ENCODE results near the gene TGM1. TPM values are rescaled to one million over a fixed set of nuclear protein-coding genes. Genes with fewer than 3 reads are reported as not detected.

The TGM1 gene
- total RNA-seq, 2 experiments from 2014 or later: 13.5 to 13.8 TPM

- CTCF ChIA-PET: interaction anchor here (0.9 to 5.4 kb wide), 9 partner anchors 8 to 142 kb away, joined by 3 to 49 read pairs (median 12); partner anchors contain the start of genes CIDEB, LTB4R, LTB4R2 and RABGGTA
- Mint-ChIP-seq H3K27ac (peak overlapping the region; percentile 75), H3K4me3 (no peak overlapping the region), H3K4me1 (ENCODE audit: low read depth) (peaks cover 25% of the 10 kb centered on the region), H3K27me3 (ENCODE audit: low read depth) (no peaks in the 10 kb centered on the region), H3K9me3 (no peaks in the 10 kb centered on the region), H3K36me3 (ENCODE audit: low read depth) (peaks cover 19% of the 10 kb centered on the region)
- DNase-seq: peak; percentile 93
- intact Hi-C loops (cut with micrococcal nuclease): loop anchor here (1.0 to 2.0 kb wide), 4 partner anchors 10 to 175 kb away; partner anchors contain the start of genes DCAF11, NRL and TINF2
Observed at GRCh38 chr14:24289649-24290280, 26.8 kb upstream of the TGM1 start.

GRCh38 chr14:24286996-24287395, 24.0 kb upstream of the TGM1 start:
- Mint-ChIP-seq H3K9me3 (no peaks in the 10 kb centered on the region), H3K27ac (no peak overlapping the region), H3K4me3 (no peak overlapping the region), H3K36me3 (ENCODE audit: low read depth) (peaks cover 16% of the 10 kb centered on the region), H3K27me3 (ENCODE audit: low read depth) (no peaks in the 10 kb centered on the region), H3K4me1 (ENCODE audit: low read depth) (peaks cover 25% of the 10 kb centered on the region)
- no peak for DNase-seq
- intact Hi-C loops (cut with micrococcal nuclease): no loop called here
- CTCF ChIA-PET: interaction anchor here (0.7 to 1.5 kb wide), 4 partner anchors 10 to 22 kb away, joined by 3 to 4 read pairs (median 4); no protein-coding TSS in a partner anchor

- CTCF ChIA-PET: interaction anchor here (1.4 kb wide), 1 partner anchor 12 kb away, joined by 6 read pairs; no protein-coding TSS in a partner anchor
- DNase-seq: no peak
- no peaks in the 10 kb centered on the region for H3K27me3 Mint-ChIP-seq (ENCODE audit: low read depth)
- no peak overlapping the region for H3K27ac Mint-ChIP-seq
- H3K4me1 Mint-ChIP-seq (ENCODE audit: low read depth): peaks cover 25% of the 10 kb centered on the region
- intact Hi-C loops (cut with micrococcal nuclease): no loop called here
- no peaks in the 10 kb centered on the region for H3K9me3 Mint-ChIP-seq
- H3K4me3 Mint-ChIP-seq: no peak overlapping the region
- H3K36me3 Mint-ChIP-seq (ENCODE audit: low read depth): peaks cover 6% of the 10 kb centered on the region
Observed at GRCh38 chr14:24285351-24285750, 22.4 kb upstream of the TGM1 start.

GRCh38 chr14:24284501-24285035, 21.6 kb upstream of the TGM1 start:
- no peak overlapping the region for H3K4me3 Mint-ChIP-seq
- H3K36me3 Mint-ChIP-seq (ENCODE audit: low read depth): peaks cover 1% of the 10 kb centered on the region
- intact Hi-C loops (cut with micrococcal nuclease): no loop called here
- peaks cover 25% of the 10 kb centered on the region for H3K4me1 Mint-ChIP-seq (ENCODE audit: low read depth)
- H3K27me3 Mint-ChIP-seq (ENCODE audit: low read depth): no peaks in the 10 kb centered on the region
- H3K9me3 Mint-ChIP-seq: no peaks in the 10 kb centered on the region
- CTCF ChIA-PET: interaction anchor here (1.4 to 7.9 kb wide), 3 partner anchors 10 to 23 kb away, joined by 6 to 39 read pairs (median 9); partner anchors contain the start of gene CIDEB
- no peak for DNase-seq
- no peak overlapping the region for H3K27ac Mint-ChIP-seq

- H3K4me3 Mint-ChIP-seq: no peak overlapping the region
- intact Hi-C loops (cut with micrococcal nuclease): no loop called here
- H3K27ac Mint-ChIP-seq: no peak overlapping the region
- peaks cover 1% of the 10 kb centered on the region for H3K36me3 Mint-ChIP-seq (ENCODE audit: low read depth)
- H3K9me3 Mint-ChIP-seq: no peaks in the 10 kb centered on the region
- H3K4me1 Mint-ChIP-seq (ENCODE audit: low read depth): peaks cover 26% of the 10 kb centered on the region
- CTCF ChIA-PET: interaction anchor here (1.4 to 10.8 kb wide), 6 partner anchors 10 to 41 kb away, joined by 6 to 154 read pairs (median 24); partner anchors contain the start of genes CIDEB, DHRS1, NOP9 and TINF2
- H3K27me3 Mint-ChIP-seq (ENCODE audit: low read depth): no peaks in the 10 kb centered on the region
- no peak for DNase-seq
Observed at GRCh38 chr14:24283796-24284460, 21.0 kb upstream of the TGM1 start.

DNA sequence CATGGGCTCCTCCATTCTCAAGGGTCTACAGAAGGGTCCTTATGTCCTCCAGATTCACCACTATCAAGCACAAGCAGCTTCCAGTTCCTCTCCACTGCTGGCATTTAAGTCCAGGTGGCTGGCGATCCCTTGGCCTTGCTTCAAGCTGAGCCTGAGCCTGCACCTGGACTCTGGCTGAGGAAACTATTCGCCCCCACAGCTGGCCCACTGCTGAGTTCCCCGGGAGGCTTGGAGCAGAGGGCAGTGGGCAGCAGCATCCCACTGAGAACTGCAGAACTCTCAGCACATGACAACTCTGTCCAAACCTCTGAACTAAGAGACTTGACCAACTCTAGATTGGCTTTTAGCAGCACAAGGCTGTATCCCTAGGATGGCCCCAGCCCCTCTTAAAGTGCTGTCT, 19.8 kb upstream of the TGM1 start:
- Mint-ChIP-seq H3K36me3 (ENCODE audit: low read depth) (peaks cover 3% of the 10 kb centered on the region), H3K4me1 (ENCODE audit: low read depth) (peaks cover 33% of the 10 kb centered on the region), H3K27me3 (ENCODE audit: low read depth) (no peaks in the 10 kb centered on the region), H3K9me3 (no peaks in the 10 kb centered on the region), H3K27ac (no peak overlapping the region), H3K4me3 (no peak overlapping the region)
- CTCF ChIA-PET: interaction anchor here (1.6 to 10.8 kb wide), 6 partner anchors 9 to 40 kb away, joined by 4 to 154 read pairs (median 24); partner anchors contain the start of genes CIDEB, DHRS1, NOP9 and RABGGTA
- intact Hi-C loops (cut with micrococcal nuclease): no loop called here
- no peak for DNase-seq

- DNase-seq: no peak
- H3K27me3 Mint-ChIP-seq (ENCODE audit: low read depth): no peaks in the 10 kb centered on the region
- peaks cover 3% of the 10 kb centered on the region for H3K36me3 Mint-ChIP-seq (ENCODE audit: low read depth)
- CTCF ChIA-PET: interaction anchor here (1.2 to 10.8 kb wide), 7 partner anchors 9 to 39 kb away, joined by 3 to 154 read pairs (median 31); partner anchors contain the start of genes CIDEB, DHRS1, NOP9 and RABGGTA
- H3K4me3 Mint-ChIP-seq: no peak overlapping the region
- no peak overlapping the region for H3K27ac Mint-ChIP-seq
- H3K4me1 Mint-ChIP-seq (ENCODE audit: low read depth): peaks cover 42% of the 10 kb centered on the region
- no peaks in the 10 kb centered on the region for H3K9me3 Mint-ChIP-seq
- intact Hi-C loops (cut with micrococcal nuclease): no loop called here
Observed at GRCh38 chr14:24281636-24282035, 18.7 kb upstream of the TGM1 start.

DNA sequence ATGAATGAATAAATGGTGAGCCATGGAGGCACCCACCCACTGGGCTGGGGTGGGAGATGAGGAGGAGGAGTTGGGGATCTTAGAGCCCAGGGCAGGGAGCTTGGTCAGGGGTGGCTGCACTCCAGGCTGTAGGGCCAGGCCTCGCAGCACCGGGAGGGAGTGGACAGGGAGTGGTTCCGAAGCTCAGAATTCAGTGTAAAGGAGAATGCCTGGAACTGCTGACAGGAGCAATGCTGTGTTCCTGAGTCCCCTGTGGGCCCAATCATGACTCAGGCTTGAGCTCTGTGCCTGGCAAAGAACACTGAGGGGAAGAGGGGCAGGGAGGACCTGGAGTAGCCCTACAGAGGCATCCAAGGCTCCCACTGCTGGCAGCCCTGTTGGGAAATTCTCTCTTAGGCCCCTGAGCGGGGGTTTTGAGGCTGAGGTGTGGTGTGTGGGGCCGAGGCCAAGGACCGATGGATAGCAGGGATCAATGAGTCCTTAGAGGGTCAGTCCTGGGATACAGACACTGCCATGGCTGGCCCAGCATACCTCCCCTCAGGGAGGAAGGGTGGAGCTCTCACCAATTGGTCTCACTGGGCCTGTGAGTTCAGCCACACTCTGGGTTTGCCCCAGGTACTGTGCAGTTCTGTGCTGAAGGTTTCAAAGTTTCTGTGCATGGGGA, 18.0 kb upstream of the TGM1 start:
- H3K9me3 Mint-ChIP-seq: no peaks in the 10 kb centered on the region
- CTCF ChIA-PET: interaction anchor here (1.1 to 10.8 kb wide), 10 partner anchors 9 to 156 kb away, joined by 3 to 154 read pairs (median 8); partner anchors contain the start of genes CIDEB, DHRS1, NOP9 and TINF2
- H3K4me3 Mint-ChIP-seq: no peak overlapping the region
- intact Hi-C loops (cut with micrococcal nuclease): no loop called here
- H3K4me1 Mint-ChIP-seq (ENCODE audit: low read depth): peaks cover 44% of the 10 kb centered on the region
- peak overlapping the region; percentile 47 for H3K27ac Mint-ChIP-seq
- no peaks in the 10 kb centered on the region for H3K27me3 Mint-ChIP-seq (ENCODE audit: low read depth)
- peaks cover 3% of the 10 kb centered on the region for H3K36me3 Mint-ChIP-seq (ENCODE audit: low read depth)
- DNase-seq: no peak

- H3K36me3 Mint-ChIP-seq (ENCODE audit: low read depth): peaks cover 3% of the 10 kb centered on the region
- DNase-seq: peak; percentile 90
- no peaks in the 10 kb centered on the region for H3K9me3 Mint-ChIP-seq
- H3K4me3 Mint-ChIP-seq: peak overlapping the region; percentile 20
- H3K27ac Mint-ChIP-seq: peak overlapping the region; percentile 80
- H3K27me3 Mint-ChIP-seq (ENCODE audit: low read depth): no peaks in the 10 kb centered on the region
- intact Hi-C loops (cut with micrococcal nuclease): loop anchor here (1.0 to 10.0 kb wide), 5 partner anchors 10 to 725 kb away; partner anchors contain the start of genes THTPA, TM9SF1 and ZFHX2
- CTCF ChIA-PET: interaction anchor here (0.6 to 10.8 kb wide), 12 partner anchors 9 to 157 kb away, joined by 3 to 154 read pairs (median 6); partner anchors contain the start of genes CIDEB, DHRS1, LTB4R and NOP9
- peaks cover 52% of the 10 kb centered on the region for H3K4me1 Mint-ChIP-seq (ENCODE audit: low read depth)
Observed at GRCh38 chr14:24279301-24280186, 16.6 kb upstream of the TGM1 start.

GRCh38 chr14:24278424-24278823, 15.4 kb upstream of the TGM1 start:
- peaks cover 3% of the 10 kb centered on the region for H3K36me3 Mint-ChIP-seq (ENCODE audit: low read depth)
- DNase-seq: no peak
- H3K9me3 Mint-ChIP-seq: no peaks in the 10 kb centered on the region
- peak overlapping the region; percentile 80 for H3K27ac Mint-ChIP-seq
- H3K4me1 Mint-ChIP-seq (ENCODE audit: low read depth): peaks cover 62% of the 10 kb centered on the region
- intact Hi-C loops (cut with micrococcal nuclease): loop anchor here (10.0 kb wide), 1 partner anchor 724 kb away; the partner anchor contains the start of genes THTPA and ZFHX2
- CTCF ChIA-PET: interaction anchor here (3.4 to 10.8 kb wide), 4 partner anchors 13 to 35 kb away, joined by 31 to 154 read pairs (median 40); partner anchors contain the start of genes CIDEB, DHRS1, NOP9 and TINF2
- H3K4me3 Mint-ChIP-seq: no peak overlapping the region
- H3K27me3 Mint-ChIP-seq (ENCODE audit: low read depth): no peaks in the 10 kb centered on the region

Measured in activated naive CD4-positive, alpha-beta T cell treated with anti-CD3 and anti-CD28 coated beads for 36 hours (primary cell).